ENCODE data around the gene CFAP74. TPM values are rescaled to one million over a fixed set of nuclear protein-coding genes. Genes with fewer than 3 reads are reported as not detected.

The CFAP74 gene
- total and polyA plus RNA-seq, 9 donors = 0.05 to 8.0 (median 0.58) TPM; not detected in 1

- intact Hi-C loops (cut with DNase I) = no loop called here
- Histone ChIP-seq H3K4me3 (no peak overlapping the region), H3K36me3 (no peaks in the 10 kb centered on the region), H3K27me3 (no peaks in the 10 kb centered on the region), H3K27ac (no peak overlapping the region), H3K4me1 (ENCODE audit: insufficient read depth) (no peaks in the 10 kb centered on the region), H3K9me3 (no peaks in the 10 kb centered on the region)
- no peak for TF ChIP-seq EP300 (IDR thresholded peaks at IDR 0.05)
- no peak for TF ChIP-seq POLR2A (IDR thresholded peaks at IDR 0.05)
- no peak for TF ChIP-seq CTCF (IDR thresholded peaks at IDR 0.05)
- DNase-seq = no peak
- WGBS, 3 donors = 86 to 90% (median 88%) methylated on average over 8 of the region's 8 CpGs
Observed at GRCh38 chr1:2038229-2038628, 34.6 kb upstream of the CFAP74 start.

GRCh38 chr1:2037314-2037979 is 33.9 kb upstream of the CFAP74 start:
- Histone ChIP-seq H3K36me3 (no peaks in the 10 kb centered on the region), H3K4me1 (ENCODE audit: insufficient read depth) (no peaks in the 10 kb centered on the region), H3K4me3 (no peak overlapping the region), H3K9me3 (no peaks in the 10 kb centered on the region), H3K27ac (no peak overlapping the region), H3K27me3 (no peaks in the 10 kb centered on the region)
- no peak for DNase-seq
- intact Hi-C loops (cut with DNase I) = no loop called here
- TF ChIP-seq EP300 (IDR thresholded peaks at IDR 0.05) (no peak), POLR2A (IDR thresholded peaks at IDR 0.05) (no peak), CTCF (IDR thresholded peaks at IDR 0.05) (no peak)
- 80 to 85% (median 81%) methylated on average over 18 of the region's 18 CpGs for WGBS, 3 donors

GRCh38 chr1:2036287-2036686 is 32.7 kb upstream of the CFAP74 start:
- no peak for TF ChIP-seq POLR2A (IDR thresholded peaks at IDR 0.05)
- DNase-seq = no peak
- H3K4me3 ChIP-seq = no peak overlapping the region
- no peaks in the 10 kb centered on the region for H3K9me3 ChIP-seq
- no peaks in the 10 kb centered on the region for H3K4me1 ChIP-seq (ENCODE audit: insufficient read depth)
- WGBS, 3 donors = 82 to 87% (median 86%) methylated on average over 15 of the region's 15 CpGs
- no peaks in the 10 kb centered on the region for H3K36me3 ChIP-seq
- no peaks in the 10 kb centered on the region for H3K27me3 ChIP-seq
- no peak overlapping the region for H3K27ac ChIP-seq
- intact Hi-C loops (cut with DNase I) = no loop called here

GRCh38 chr1:2033165-2033564 is 29.6 kb upstream of the CFAP74 start:
- Histone ChIP-seq H3K4me1 (ENCODE audit: insufficient read depth) (no peaks in the 10 kb centered on the region), H3K4me3 (no peak overlapping the region), H3K27ac (no peak overlapping the region), H3K27me3 (no peaks in the 10 kb centered on the region), H3K9me3 (no peaks in the 10 kb centered on the region), H3K36me3 (no peaks in the 10 kb centered on the region)
- DNase-seq = no peak
- WGBS, 3 donors = 83 to 87% (median 86%) methylated on average over 11 to 13 of the region's 13 CpGs
- TF ChIP-seq EP300 (IDR thresholded peaks at IDR 0.05) (no peak), POLR2A (IDR thresholded peaks at IDR 0.05) (no peak), CTCF (IDR thresholded peaks at IDR 0.05) (no peak)
- intact Hi-C loops (cut with DNase I) = no loop called here

GRCh38 chr1:2032737-2033136 is 29.2 kb upstream of the CFAP74 start:
- TF ChIP-seq EP300 (IDR thresholded peaks at IDR 0.05) = no peak
- no peak for TF ChIP-seq CTCF (IDR thresholded peaks at IDR 0.05)
- no peak for TF ChIP-seq POLR2A (IDR thresholded peaks at IDR 0.05)
- H3K36me3 ChIP-seq = no peaks in the 10 kb centered on the region
- H3K27ac ChIP-seq = no peak overlapping the region
- intact Hi-C loops (cut with DNase I) = no loop called here
- 71 to 78% (median 78%) methylated on average over 14 of the region's 14 CpGs for WGBS, 3 donors
- no peaks in the 10 kb centered on the region for H3K27me3 ChIP-seq
- H3K9me3 ChIP-seq = no peaks in the 10 kb centered on the region
- no peak for DNase-seq
- no peak overlapping the region for H3K4me3 ChIP-seq
- no peaks in the 10 kb centered on the region for H3K4me1 ChIP-seq (ENCODE audit: insufficient read depth)
